SU-DHL-6 (cell line): ENCODE results near the gene FPGS.

Source experiments
- H2AFZ ChIP-seq: fragments of 200-600 bp; sonication (generic); 2 replicates; pipeline ENCODE4 v1.6.1; 2014; ENCODE audit warnings: low read depth, mild to moderate bottlenecking, moderate library complexity, mixed read lengths, antibody characterized with exemption, low read length; ENCODE audit not compliant: severe bottlenecking
- H3F3A ChIP-seq: fragments of 200-600 bp; shearing (Covaris generic); 2 replicates; pipeline ENCODE4 v1.6.0; 2016; ENCODE audit warnings: antibody characterized with exemption, mild to moderate bottlenecking; ENCODE audit not compliant: insufficient read depth
- H3K27ac ChIP-seq: fragments of 200-600 bp; sonication (generic); 2 replicates; pipeline ENCODE4 v1.5.1; 2016; ENCODE audit warnings: low read depth, mild to moderate bottlenecking, low read length, moderate library complexity, mixed read lengths
- H3K27me3 ChIP-seq: fragments of 200-600 bp; sonication (generic), shearing (Covaris generic); 2 replicates; pipeline ENCODE4 v1.6.0; 2014; ENCODE audit warnings: mild to moderate bottlenecking, low read length
- H3K36me3 ChIP-seq: fragments of 200-600 bp; sonication (generic); 2 replicates; pipeline ENCODE4 v1.6.1; 2014; ENCODE audit warnings: mild to moderate bottlenecking, low read length, mixed read lengths
- H3K4me2 ChIP-seq: fragments of 300-600, 200-600 bp; shearing (Covaris generic), sonication (generic); 2 replicates; pipeline ENCODE4 v1.6.0; 2014; ENCODE audit warnings: low read length, low read depth, mild to moderate bottlenecking; ENCODE audit not compliant: poor library complexity, severe bottlenecking
- H3K4me3 ChIP-seq: fragments of 200-600 bp; sonication (generic); 2 replicates; pipeline ENCODE4 v1.5.1; 2014; ENCODE audit warnings: antibody characterized with exemption, low read length, mild to moderate bottlenecking, mixed read lengths; ENCODE audit not compliant: insufficient read depth, poor library complexity, severe bottlenecking
- H3K79me2 ChIP-seq: fragments of 200-600 bp; sonication (generic); 2 replicates; pipeline ENCODE4 v1.6.1; 2014; ENCODE audit warnings: mild to moderate bottlenecking, low read length, moderate library complexity; ENCODE audit not compliant: insufficient read depth
- H3K9ac ChIP-seq: fragments of 200-600 bp; sonication (generic); 2 replicates; pipeline ENCODE4 v1.7.0; 2014; ENCODE audit warnings: mild to moderate bottlenecking, low read length
- H3K9me2 ChIP-seq: fragments of 200-600 bp; sonication (generic); replicated peaks from 2 replicates; pipeline ENCODE4 v1.6.1; 2014; ENCODE audit warnings: low read length; ENCODE audit not compliant: insufficient read depth
- H3K9me3 ChIP-seq: fragments of 200-600 bp; sonication (generic); 2 replicates; pipeline ENCODE4 v1.6.1; 2014; ENCODE audit warnings: low read length, mixed read lengths; ENCODE audit not compliant: insufficient read depth
- H4K20me1 ChIP-seq: fragments of 200-600 bp; sonication (generic); 2 replicates; pipeline ENCODE4 v1.6.1; 2014; ENCODE audit warnings: low read depth, mild to moderate bottlenecking, antibody characterized with exemption, low read length, moderate library complexity, mixed read lengths
- EZH2phosphoT487 ChIP-seq: fragments of 200-600 bp; sonication (generic), shearing (Covaris generic); conservative IDR thresholded peaks from 2 replicates; pipeline ENCODE4 v1.6.1; 2018; ENCODE audit warnings: mild to moderate bottlenecking, antibody characterized with exemption, low read length, moderate library complexity, mixed read lengths
- TF ChIP-seq, protein P1 (sequence below): fragments of 200-600 bp; sonication (generic); IDR thresholded peaks from one replicate; pipeline ENCODE4 v1.5.1; 2017; ENCODE audit warnings: antibody characterized with exemption, mild to moderate bottlenecking, low read length, moderate library complexity; ENCODE audit not compliant: insufficient read depth, poor library complexity, severe bottlenecking

The FPGS gene

DNA sequence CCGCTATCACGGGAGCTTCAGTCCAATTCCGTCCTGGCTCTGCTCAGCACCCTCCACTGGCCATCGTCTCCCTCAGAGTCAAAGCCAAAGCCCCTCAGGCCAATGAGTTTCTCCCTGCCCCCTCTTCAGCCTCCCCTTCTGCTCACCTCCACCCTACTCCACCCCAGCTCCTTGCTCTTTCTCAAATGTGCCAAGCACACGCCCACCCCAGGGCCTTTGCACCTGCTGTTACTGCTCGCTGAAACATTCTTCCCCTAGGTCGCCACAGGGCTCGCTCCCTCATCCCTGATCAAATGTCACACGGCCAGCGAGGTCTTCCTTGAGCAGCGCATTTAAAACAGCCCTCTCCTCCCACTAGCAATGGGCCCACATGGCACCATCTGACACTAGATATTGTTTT lies 58.1 kb downstream of the FPGS start:
- no peaks in the 10 kb centered on the region for H3K79me2 ChIP-seq
- H3F3A ChIP-seq, result no peaks in the 10 kb centered on the region
- H3K9me3 ChIP-seq, result no peaks in the 10 kb centered on the region
- no peaks in the 10 kb centered on the region for H3K36me3 ChIP-seq
- H4K20me1 ChIP-seq, result no peaks in the 10 kb centered on the region
- no peak for TF ChIP-seq EZH2phosphoT487
- TF ChIP-seq, protein P1, sequence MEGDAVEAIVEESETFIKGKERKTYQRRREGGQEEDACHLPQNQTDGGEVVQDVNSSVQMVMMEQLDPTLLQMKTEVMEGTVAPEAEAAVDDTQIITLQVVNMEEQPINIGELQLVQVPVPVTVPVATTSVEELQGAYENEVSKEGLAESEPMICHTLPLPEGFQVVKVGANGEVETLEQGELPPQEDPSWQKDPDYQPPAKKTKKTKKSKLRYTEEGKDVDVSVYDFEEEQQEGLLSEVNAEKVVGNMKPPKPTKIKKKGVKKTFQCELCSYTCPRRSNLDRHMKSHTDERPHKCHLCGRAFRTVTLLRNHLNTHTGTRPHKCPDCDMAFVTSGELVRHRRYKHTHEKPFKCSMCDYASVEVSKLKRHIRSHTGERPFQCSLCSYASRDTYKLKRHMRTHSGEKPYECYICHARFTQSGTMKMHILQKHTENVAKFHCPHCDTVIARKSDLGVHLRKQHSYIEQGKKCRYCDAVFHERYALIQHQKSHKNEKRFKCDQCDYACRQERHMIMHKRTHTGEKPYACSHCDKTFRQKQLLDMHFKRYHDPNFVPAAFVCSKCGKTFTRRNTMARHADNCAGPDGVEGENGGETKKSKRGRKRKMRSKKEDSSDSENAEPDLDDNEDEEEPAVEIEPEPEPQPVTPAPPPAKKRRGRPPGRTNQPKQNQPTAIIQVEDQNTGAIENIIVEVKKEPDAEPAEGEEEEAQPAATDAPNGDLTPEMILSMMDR, result no peak
- H3K4me2 ChIP-seq, result no peak overlapping the region
- H3K9me2 ChIP-seq, result no peaks in the 10 kb centered on the region
- no peak overlapping the region for H3K4me3 ChIP-seq
- no peak overlapping the region for H3K9ac ChIP-seq
- no peak overlapping the region for H3K27ac ChIP-seq
- no peaks in the 10 kb centered on the region for H3K27me3 ChIP-seq
- H2AFZ ChIP-seq, result no peak overlapping the region

DNA sequence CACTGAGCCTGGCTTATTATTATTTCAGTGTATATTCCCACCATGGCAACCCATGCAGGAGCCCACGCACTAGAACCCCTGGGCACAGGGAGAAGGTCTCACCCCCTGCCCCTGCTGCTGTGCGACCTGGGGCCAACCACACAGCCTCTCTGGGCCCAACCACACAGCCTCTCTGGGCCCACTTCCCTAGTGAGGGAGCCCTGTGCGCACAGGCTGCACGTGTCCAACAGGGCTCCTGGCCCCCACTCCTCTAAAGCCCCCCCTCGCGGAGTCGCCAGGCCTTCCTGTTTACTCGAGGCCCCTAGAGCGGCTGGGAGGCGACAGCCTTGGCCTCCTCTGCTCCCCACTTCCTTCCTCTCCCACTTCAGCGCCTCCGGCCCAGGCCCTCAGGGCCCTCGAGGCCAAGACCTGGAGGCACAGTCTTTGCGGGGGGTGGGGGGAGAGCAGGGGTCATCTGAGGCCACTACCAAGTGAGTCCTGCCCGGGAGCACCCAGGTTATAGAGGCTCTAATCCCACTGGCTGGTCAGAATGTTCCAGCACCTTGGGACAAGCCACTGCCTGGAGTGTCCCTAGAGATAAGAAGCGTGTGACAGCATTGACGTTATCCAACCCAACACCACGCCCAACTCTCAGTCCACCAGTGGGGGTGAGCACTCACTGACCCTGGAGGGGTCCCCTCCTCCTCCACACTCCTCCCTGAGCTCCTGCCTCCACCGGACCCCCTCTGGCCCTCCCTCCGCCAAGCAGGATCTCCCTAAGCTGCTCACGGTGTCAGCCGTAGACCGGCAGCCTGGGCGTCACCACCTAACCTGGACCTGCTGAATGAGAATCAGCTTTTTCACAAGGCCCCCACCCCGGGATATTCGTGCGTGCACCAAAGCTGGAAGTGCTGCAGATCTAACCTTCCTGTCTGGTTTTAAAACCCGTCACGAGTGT lies 59.7 kb downstream of the FPGS start:
- no peak overlapping the region for H3K27ac ChIP-seq
- H3K4me2 ChIP-seq, result no peak overlapping the region
- no peak overlapping the region for H2AFZ ChIP-seq

DNA sequence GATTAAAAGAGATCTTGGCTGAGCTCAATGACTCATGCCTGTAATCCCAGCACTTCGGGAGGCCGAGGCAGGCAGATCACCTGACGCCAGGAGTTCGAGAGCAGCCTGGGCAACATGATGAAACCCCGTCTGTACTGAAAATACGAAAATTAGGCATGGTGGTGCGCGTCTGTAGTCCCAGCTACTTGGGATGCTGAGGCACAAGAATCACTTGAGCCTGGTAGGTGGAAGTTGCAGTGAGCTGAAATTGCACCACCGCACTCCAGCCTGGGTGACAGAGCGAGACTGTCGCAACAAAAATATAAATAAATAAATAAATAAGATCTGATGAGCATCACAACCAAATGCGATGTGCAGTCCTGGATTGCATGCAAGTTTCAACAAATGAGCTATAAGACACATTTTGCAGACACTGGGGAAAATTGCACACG lies 60.5 kb downstream of the FPGS start:
- no peak overlapping the region for H3K27ac ChIP-seq
- H3K79me2 ChIP-seq, result no peaks in the 10 kb centered on the region
- no peak overlapping the region for H3K4me2 ChIP-seq

More for the DNA sequence above, 59.7 kb downstream of the FPGS start:
- no peak for TF ChIP-seq EZH2phosphoT487
- TF ChIP-seq, protein P1, result no peak
- Histone ChIP-seq H3K79me2 (no peaks in the 10 kb centered on the region), H3K9ac (no peak overlapping the region), H3K9me2 (no peaks in the 10 kb centered on the region), H3F3A (no peaks in the 10 kb centered on the region), H3K36me3 (no peaks in the 10 kb centered on the region), H3K9me3 (no peaks in the 10 kb centered on the region), H3K4me3 (no peak overlapping the region), H4K20me1 (no peaks in the 10 kb centered on the region), H3K27me3 (no peaks in the 10 kb centered on the region)

More for the DNA sequence above, 60.5 kb downstream of the FPGS start:
- Histone ChIP-seq H3K9ac (no peak overlapping the region), H3K4me3 (no peak overlapping the region), H3F3A (no peaks in the 10 kb centered on the region), H4K20me1 (no peaks in the 10 kb centered on the region), H3K27me3 (no peaks in the 10 kb centered on the region), H3K9me3 (no peaks in the 10 kb centered on the region), H2AFZ (no peak overlapping the region), H3K36me3 (no peaks in the 10 kb centered on the region), H3K9me2 (no peaks in the 10 kb centered on the region)
- no peak for TF ChIP-seq EZH2phosphoT487
- TF ChIP-seq, protein P1, result no peak
